Small intestine (tissue), 16 donors: ENCODE results near the gene SPARCL1. TPM values are rescaled to one million over a fixed set of nuclear protein-coding genes. Genes with fewer than 3 reads are reported as not detected.
"Not testable (repeated sequence)": the region's sequence is repeated elsewhere in the genome, so short reads cannot be mapped to it uniquely, and the experiment has no call there.

ENCODE experiments used
- DNase-seq, 2 donors: peaks; one replicate each; pipeline versions ENCODE4 v3.0.0 to v3.0.0-alpha.2; 2013
- FAIRE-seq: peaks from 2 replicates; lab custom pipeline; 2012; peaks lifted over from hg19 to GRCh38; lab: Jason Lieb, UNC
- H3K27ac ChIP-seq, 3 donors: one replicate each; pipeline ENCODE4 v1.5.1; 2013; ENCODE audit warnings: low read length in 2 of 3, mild to moderate bottlenecking in 2 of 3, control low read depth in 1 of 3, inconsistent platforms in 1 of 3, low read depth in 1 of 3, moderate library complexity in 1 of 3
- H3K27me3 ChIP-seq, 3 donors: one replicate each; pipeline ENCODE4 v1.6.1; 2013; ENCODE audit warnings: low read length in 3 of 3, inconsistent platforms in 1 of 3; ENCODE audit not compliant: control insufficient read depth in 3 of 3, insufficient read depth in 3 of 3
- H3K36me3 ChIP-seq, 3 donors: one replicate each; pipeline ENCODE4 v1.6.1; 2013; ENCODE audit warnings: low read length in 3 of 3, inconsistent platforms in 1 of 3, low read depth in 1 of 3, mild to moderate bottlenecking in 1 of 3, moderate library complexity in 1 of 3; ENCODE audit not compliant: control insufficient read depth in 3 of 3, insufficient read depth in 2 of 3
- H3K4me1 ChIP-seq, 3 donors: one replicate each; pipeline ENCODE4 v1.6.1; 2013; ENCODE audit warnings: low read length in 2 of 3, inconsistent platforms in 1 of 3, low read depth in 1 of 3, mild to moderate bottlenecking in 1 of 3, moderate library complexity in 1 of 3; ENCODE audit not compliant: control insufficient read depth in 3 of 3, insufficient read depth in 2 of 3
- H3K4me3 ChIP-seq, 3 donors: one replicate each; pipeline ENCODE4 v1.5.1; 2013; ENCODE audit warnings: low read length in 3 of 3, control low read depth in 1 of 3, inconsistent platforms in 1 of 3, low read depth in 1 of 3, mild to moderate bottlenecking in 1 of 3, moderate library complexity in 1 of 3
- H3K9me3 ChIP-seq, 2 donors: one replicate each; pipeline ENCODE4 v1.6.1; 2013; ENCODE audit warnings: low read depth in 1 of 2, low read length in 1 of 2; ENCODE audit not compliant: control insufficient read depth in 2 of 2, insufficient read depth in 1 of 2
- WGBS, 3 donors: extraction: QIAGEN DNeasy Blood & Tissue Kit; methylation state at CpG; one replicate each; pipeline ENCODE4 v1.1.7; 2013; 5-methylcytosine and 5-hydroxymethylcytosine counted together
- long read RNA-seq, 10 donors: transcript quantifications; one replicate each; lab custom pipeline, GENCODE V29; 2026
- polyA plus RNA-seq, 4 donors: library from polyadenylated mRNA; stranded (reverse) in 3 of 4; unstranded in 1 of 4; fragments of 200-250 nt in 3 of 4; fragments of 120-200 nt in 1 of 4; gene quantifications; one replicate each; pipeline versions ENCODE4 v1.2.1 to v1.2.3, GENCODE V29; 2013
- donor health status: healthy with polysubstance abuse.
- donor health status: control.
- donor health status: control.
- donor health status: Bipolar disorder and iron deficiency.
- donor health status: healthy.

Gene SPARCL1
- polyA plus RNA-seq = 100 to 1,000 TPM in 1 of 4 donors, 10 to 100 TPM in 2, 1 to 10 TPM in 1; 5.1 to 354 (median 40.4) TPM
- long read RNA-seq, donor 1, transcript SPARCL1-201 (11 exons, 2,906 nt) = major isoform, 6 of 192 reads
- long read RNA-seq, donor 1, partial matches to known transcripts = 185 of 192 reads
- long read RNA-seq, donor 1, other reads (novel, unspliced or antisense) = 0 of 192 reads
- long read RNA-seq, donor 2, partial matches to known transcripts = 22 of 27 reads
- long read RNA-seq, donor 2, other reads (novel, unspliced or antisense) = 0 of 27 reads
- long read RNA-seq, donor 3, transcript SPARCL1-201 (11 exons, 2,906 nt) = major isoform, 8 of 132 reads
- long read RNA-seq, donor 3, partial matches to known transcripts = 122 of 132 reads
- long read RNA-seq, donor 3, other reads (novel, unspliced or antisense) = 0 of 132 reads
- long read RNA-seq, donor 4 = 0 reads
- long read RNA-seq, donor 5, partial matches to known transcripts = 5 of 7 reads
- long read RNA-seq, donor 5, other reads (novel, unspliced or antisense) = 0 of 7 reads
- long read RNA-seq, donor 6, transcript SPARCL1-201 (11 exons, 2,906 nt) = major isoform, 8 of 57 reads
- long read RNA-seq, donor 6, partial matches to known transcripts = 49 of 57 reads
- long read RNA-seq, donor 6, other reads (novel, unspliced or antisense) = 0 of 57 reads
- long read RNA-seq, donor 7, transcript SPARCL1-201 (11 exons, 2,906 nt) = major isoform, 28 of 255 reads
- long read RNA-seq, donor 7, partial matches to known transcripts = 226 of 255 reads
- long read RNA-seq, donor 7, other reads (novel, unspliced or antisense) = 0 of 255 reads
- long read RNA-seq, donor 8, partial matches to known transcripts = 17 of 18 reads
- long read RNA-seq, donor 8, other reads (novel, unspliced or antisense) = 0 of 18 reads
- long read RNA-seq, donor 9, transcript SPARCL1-201 (11 exons, 2,906 nt) = major isoform, 5 of 21 reads
- long read RNA-seq, donor 9, partial matches to known transcripts = 16 of 21 reads
- long read RNA-seq, donor 9, other reads (novel, unspliced or antisense) = 0 of 21 reads
- long read RNA-seq, donor 10, transcript SPARCL1-201 (11 exons, 2,906 nt) = major isoform, 15 of 273 reads
- long read RNA-seq, donor 10, partial matches to known transcripts = 256 of 273 reads
- long read RNA-seq, donor 10, other reads (novel, unspliced or antisense) = 0 of 273 reads

- no peaks in the 10 kb centered on the region for H3K27me3 ChIP-seq
- peak within 1 kb of the TSS in 1 of 3 donors; percentile 50 for H3K4me3 ChIP-seq
- no peaks in the 10 kb centered on the region for H3K4me1 ChIP-seq
- H3K9me3 ChIP-seq = peaks cover 0 to 10% of the 10 kb centered on the region in 2 donors
- peak in 1 of 2 donors; percentile 20 for DNase-seq
- FAIRE-seq = no peak
- no peaks in the 10 kb centered on the region for H3K36me3 ChIP-seq
- peak within 1 kb of the TSS in 2 of 3 donors; percentile 76 to 78 for H3K27ac ChIP-seq
- 43 to 69% (median 66%) methylated on average over 4 of the region's 4 CpGs for WGBS, 3 donors
These were observed at the start of gene SPARCL1 for GRCh38 chr4:87529187-87529586. Gene SPARCL1, minus strand, starts transcription at chr4:87529376. Its CDS starts 29,802 bp downstream, at chr4:87499574.

- H3K27ac ChIP-seq = no peak overlapping the region
- FAIRE-seq (no peak), DNase-seq (no peak)
- H3K4me3 ChIP-seq = no peak overlapping the region
- H3K27me3 ChIP-seq = no peaks in the 10 kb centered on the region
- H3K4me1 ChIP-seq = no peaks in the 10 kb centered on the region
- H3K36me3 ChIP-seq = no peaks in the 10 kb centered on the region
- no peaks in the 10 kb centered on the region for H3K9me3 ChIP-seq
These were observed 46.8 kb upstream of the SPARCL1 start for GRCh38 chr4:87575983-87576382.

- DNase-seq = no peak
- Histone ChIP-seq H3K4me3 (no peak overlapping the region), H3K27ac (no peak overlapping the region), H3K4me1 (no peaks in the 10 kb centered on the region), H3K27me3 (no peaks in the 10 kb centered on the region), H3K36me3 (no peaks in the 10 kb centered on the region), H3K9me3 (no peaks in the 10 kb centered on the region)
- no peak for FAIRE-seq
- 83 to 97% (median 95%) methylated on average over 1 of the region's 1 CpG for WGBS, 3 donors
These were observed 46.2 kb upstream of the SPARCL1 start for GRCh38 chr4:87575408-87575807.

GRCh38 chr4:87574996-87575395 is 45.8 kb upstream of the SPARCL1 start:
- Histone ChIP-seq H3K36me3 (no peaks in the 10 kb centered on the region), H3K27ac (no peak overlapping the region), H3K27me3 (no peaks in the 10 kb centered on the region), H3K4me1 (no peaks in the 10 kb centered on the region), H3K4me3 (no peak overlapping the region), H3K9me3 (no peaks in the 10 kb centered on the region)
- 59 to 87% (median 82%) methylated on average over 3 of the region's 3 CpGs for WGBS, 3 donors
- DNase-seq (no peak), FAIRE-seq (no peak)

GRCh38 chr4:87574376-87574775 is 45.2 kb upstream of the SPARCL1 start:
- not testable (repeated sequence) for DNase-seq, H3K9me3 ChIP-seq, H3K36me3 ChIP-seq, H3K27me3 ChIP-seq, H3K4me3 ChIP-seq, H3K27ac ChIP-seq, FAIRE-seq, H3K4me1 ChIP-seq

- Histone ChIP-seq H3K27me3 (peaks cover 0 to 6% (median 0%) of the 10 kb centered on the region in 3 donors), H3K4me3 (no peak overlapping the region), H3K9me3 (no peaks in the 10 kb centered on the region), H3K4me1 (no peaks in the 10 kb centered on the region), H3K36me3 (no peaks in the 10 kb centered on the region), H3K27ac (no peak overlapping the region)
- DNase-seq = no peak
- WGBS, 3 donors = 63 to 79% (median 70%) methylated on average over 5 of the region's 5 CpGs
- FAIRE-seq = no peak
These were observed 41.2 kb upstream of the SPARCL1 start for GRCh38 chr4:87570290-87570805.

GRCh38 chr4:87567191-87567590 is 38.0 kb upstream of the SPARCL1 start:
- Histone ChIP-seq H3K9me3 (no peaks in the 10 kb centered on the region), H3K36me3 (no peaks in the 10 kb centered on the region), H3K27ac (no peak overlapping the region), H3K4me1 (no peaks in the 10 kb centered on the region), H3K27me3 (peaks cover 0 to 6% (median 0%) of the 10 kb centered on the region in 3 donors), H3K4me3 (no peak overlapping the region)
- DNase-seq (no peak), FAIRE-seq (no peak)
- 85 to 89% (median 88%) methylated on average over 2 of the region's 2 CpGs for WGBS, 3 donors

- H3K9me3 ChIP-seq = no peaks in the 10 kb centered on the region
- WGBS, 3 donors = 31 to 51% (median 46%) methylated on average over 2 of the region's 2 CpGs
- no peaks in the 10 kb centered on the region for H3K36me3 ChIP-seq
- DNase-seq (no peak), FAIRE-seq (no peak)
- H3K4me1 ChIP-seq = no peaks in the 10 kb centered on the region
- H3K4me3 ChIP-seq = no peak overlapping the region
- no peak overlapping the region for H3K27ac ChIP-seq
- peaks cover 0 to 6% (median 0%) of the 10 kb centered on the region in 3 donors for H3K27me3 ChIP-seq
These were observed 37.1 kb upstream of the SPARCL1 start for GRCh38 chr4:87566276-87566675.
